Heart left ventricle (tissue), 13 donors: Measurements from ENCODE around the gene SEL1L2.

Experiments
- CTCF ChIP-seq, 12 donors: fragments of 200-600 bp; sonication (generic) in 4 of 12; IDR thresholded peaks; one replicate each; pipeline versions ENCODE4 v1.5.0 to v1.8.0; 2018 to 2022; ENCODE audit warnings: antibody characterized with exemption in 12 of 12, mild to moderate bottlenecking in 5 of 12
- POLR2A ChIP-seq, 2 donors: fragments of 450-650 bp; IDR thresholded peaks; one replicate each; pipeline ENCODE4 v1.6.1; 2017; ENCODE audit warnings: antibody characterized with exemption in 2 of 2, mild to moderate bottlenecking in 2 of 2, moderate library complexity in 2 of 2
- donor health status: ischemic (EF 13 %, LVEDD 7.1; RV severe dilation, severe dysfunction).
- donor health status: DM: no; HTN: yes; CAD: no.
- donor health status: DM: no; HTN: no; CAD: no.
- donor health status: ischemic (EF 25% LVEDD 6.9; RV normal size, moderate dysfunction).
- donor health status: ischemic (EF 25% LVEDD 5.7; RV mildly dilated, moderate dysfunction).
- donor health status: ischemic (EF 35%, LVEDD 5.7; RV mildly dilated, moderate dysfunction).
- donor health status: nonischemic (EF 11% LVEDD 7.7; RV severe dilation, severe dysfunction).
- donor health status: DM: yes; HTN: yes; CAD: no.
- donor health status: PGD.
- donor health status: ischemic (EF 29% LVEDD 5.4; RV normal size, mild dysfunction).
- donor health status: nonischemic (EF 23%, LVEDD 6.1; RV moderate dilation, normal function).

- TF ChIP-seq CTCF (IDR thresholded peaks at IDR 0.05), result no peak
- no peak for TF ChIP-seq POLR2A (IDR thresholded peaks at IDR 0.05)
These were observed 89.9 kb downstream of the SEL1L2 start for GRCh38 chr20:13900496-13900895.
